ENCODE data around the gene KRTAP19-7. TPM values are rescaled to one million over a fixed set of nuclear protein-coding genes. Genes with fewer than 3 reads are reported as not detected.

KRTAP19-7 gene
- total RNA-seq, 2 experiments from 2014 or later: not detected

DNA sequence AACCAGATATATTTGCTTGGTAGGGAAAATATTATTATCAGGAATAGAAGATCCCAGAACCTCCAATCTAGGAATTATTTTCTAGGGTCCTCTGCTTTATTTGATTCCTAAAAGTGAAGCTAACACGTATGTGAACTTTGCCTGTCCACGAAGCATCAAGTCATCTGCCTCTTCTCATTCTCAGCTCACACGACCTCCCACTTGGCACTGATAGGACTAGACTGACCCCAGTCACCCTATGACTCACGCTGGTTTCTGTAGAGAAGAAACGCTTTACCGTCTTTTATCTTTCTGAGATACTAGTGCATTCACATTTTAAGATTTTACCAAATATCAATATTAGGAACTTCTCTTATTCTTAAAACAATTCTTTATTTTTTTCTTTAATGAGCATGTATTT is 2.0 kb upstream of the KRTAP19-7 start:
- intact Hi-C loops (cut with micrococcal nuclease; ENCODE audit: unreplicated experiment): no loop called here
- ChIA-PET POLR2A (no interaction called here), CTCF (ENCODE audit: unreplicated experiment) (no interaction called here)
- no peak for DNase-seq (ENCODE audit: low spot score)
- no peaks in the 10 kb centered on the region for H3K4me1 ChIP-seq (ENCODE audit: insufficient read depth, low read length, poor library complexity, severe bottlenecking)
- H3K9me3 ChIP-seq (ENCODE audit: low read length): no peaks in the 10 kb centered on the region
- no peaks in the 10 kb centered on the region for H4K20me1 ChIP-seq (ENCODE audit: insufficient read depth, low read length)
- H3K79me2 ChIP-seq (ENCODE audit: insufficient read depth, low read depth, low read length): no peaks in the 10 kb centered on the region
- no peaks in the 10 kb centered on the region for H3K9me2 ChIP-seq (ENCODE audit: insufficient read depth, low read length)
- H3K4me3 ChIP-seq (ENCODE audit: low read depth, low read length, poor library complexity, severe bottlenecking): no peak overlapping the region
- H2AFZ ChIP-seq (ENCODE audit: low read length): no peak overlapping the region
- BruUV-seq (replicated peaks): no TSS peak
- TF ChIP-seq, protein P1, sequence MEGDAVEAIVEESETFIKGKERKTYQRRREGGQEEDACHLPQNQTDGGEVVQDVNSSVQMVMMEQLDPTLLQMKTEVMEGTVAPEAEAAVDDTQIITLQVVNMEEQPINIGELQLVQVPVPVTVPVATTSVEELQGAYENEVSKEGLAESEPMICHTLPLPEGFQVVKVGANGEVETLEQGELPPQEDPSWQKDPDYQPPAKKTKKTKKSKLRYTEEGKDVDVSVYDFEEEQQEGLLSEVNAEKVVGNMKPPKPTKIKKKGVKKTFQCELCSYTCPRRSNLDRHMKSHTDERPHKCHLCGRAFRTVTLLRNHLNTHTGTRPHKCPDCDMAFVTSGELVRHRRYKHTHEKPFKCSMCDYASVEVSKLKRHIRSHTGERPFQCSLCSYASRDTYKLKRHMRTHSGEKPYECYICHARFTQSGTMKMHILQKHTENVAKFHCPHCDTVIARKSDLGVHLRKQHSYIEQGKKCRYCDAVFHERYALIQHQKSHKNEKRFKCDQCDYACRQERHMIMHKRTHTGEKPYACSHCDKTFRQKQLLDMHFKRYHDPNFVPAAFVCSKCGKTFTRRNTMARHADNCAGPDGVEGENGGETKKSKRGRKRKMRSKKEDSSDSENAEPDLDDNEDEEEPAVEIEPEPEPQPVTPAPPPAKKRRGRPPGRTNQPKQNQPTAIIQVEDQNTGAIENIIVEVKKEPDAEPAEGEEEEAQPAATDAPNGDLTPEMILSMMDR (conservative IDR thresholded peaks at IDR 0.05; ENCODE audit: low read length): no peak
- TF ChIP-seq EZH2phosphoT487 (IDR thresholded peaks at IDR 0.05; ENCODE audit: borderline replicate concordance, low read depth, low read length): no peak
- no peaks in the 10 kb centered on the region for H3K36me3 ChIP-seq (ENCODE audit: insufficient read depth, low read length)
- no peak overlapping the region for H3K27ac ChIP-seq (ENCODE audit: low read depth, low read length, poor library complexity, severe bottlenecking)
- no peak overlapping the region for H3K4me2 ChIP-seq (ENCODE audit: low read length)

DNA sequence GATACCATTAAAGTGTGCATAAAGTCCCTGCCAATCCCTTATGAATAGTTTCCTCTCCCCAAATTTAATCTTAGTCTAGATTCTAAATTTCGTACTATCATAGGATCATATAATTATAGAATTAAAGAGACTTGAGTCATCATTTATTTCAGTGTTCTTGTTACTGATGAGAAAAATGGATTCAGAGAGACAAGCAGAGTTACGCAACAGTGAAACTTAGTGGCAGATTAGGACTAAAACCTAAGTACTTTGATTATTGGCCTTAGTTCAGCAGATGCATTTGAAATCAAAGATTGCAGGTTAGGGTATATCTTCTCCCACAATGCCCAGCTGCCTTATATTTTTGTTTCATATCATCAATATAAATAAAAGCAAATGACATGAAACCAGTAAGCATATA is 843 bp upstream of the KRTAP19-7 start:
- ChIA-PET POLR2A (no interaction called here), CTCF (ENCODE audit: unreplicated experiment) (no interaction called here)
- Histone ChIP-seq H3K4me2 (ENCODE audit: low read length) (no peak overlapping the region), H3K36me3 (ENCODE audit: insufficient read depth, low read length) (no peaks in the 10 kb centered on the region), H3K4me3 (ENCODE audit: low read depth, low read length, poor library complexity, severe bottlenecking) (no peak overlapping the region), H3K27ac (ENCODE audit: low read depth, low read length, poor library complexity, severe bottlenecking) (no peak overlapping the region), H2AFZ (ENCODE audit: low read length) (no peak overlapping the region), H3K9me2 (ENCODE audit: insufficient read depth, low read length) (no peaks in the 10 kb centered on the region), H3K79me2 (ENCODE audit: insufficient read depth, low read depth, low read length) (no peaks in the 10 kb centered on the region), H3K4me1 (ENCODE audit: insufficient read depth, low read length, poor library complexity, severe bottlenecking) (no peaks in the 10 kb centered on the region), H4K20me1 (ENCODE audit: insufficient read depth, low read length) (no peaks in the 10 kb centered on the region), H3K9me3 (ENCODE audit: low read length) (no peaks in the 10 kb centered on the region)
- intact Hi-C loops (cut with micrococcal nuclease; ENCODE audit: unreplicated experiment): no loop called here
- TF ChIP-seq, protein P1 (conservative IDR thresholded peaks at IDR 0.05; ENCODE audit: low read length): no peak
- no peak for TF ChIP-seq EZH2phosphoT487 (IDR thresholded peaks at IDR 0.05; ENCODE audit: borderline replicate concordance, low read depth, low read length)
- no TSS peak for BruUV-seq (replicated peaks)
- no peak for DNase-seq (ENCODE audit: low spot score)

DNA sequence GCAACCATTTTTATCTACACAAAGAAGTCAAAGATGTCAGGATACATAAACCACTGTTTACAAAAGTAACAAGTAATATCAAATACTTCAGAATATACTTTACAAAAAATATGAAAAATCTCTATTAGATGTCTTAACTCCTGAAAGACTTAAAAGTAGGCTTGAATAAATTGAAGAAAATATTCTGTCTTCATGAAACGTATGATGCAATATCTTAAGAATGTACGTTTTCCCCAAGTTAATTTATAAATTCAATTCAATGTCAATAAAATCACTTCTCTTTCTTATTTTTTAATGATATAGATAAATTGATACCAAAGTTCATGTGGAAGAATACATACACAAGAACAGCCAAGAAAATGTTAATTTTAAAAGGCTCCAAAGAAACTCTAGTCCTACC is 6.0 kb downstream of the KRTAP19-7 start:
- CTCF ChIA-PET (ENCODE audit: unreplicated experiment): no interaction called here
- H3K27ac ChIP-seq (ENCODE audit: low read depth, low read length, poor library complexity, severe bottlenecking): no peak overlapping the region
- intact Hi-C loops (cut with micrococcal nuclease; ENCODE audit: unreplicated experiment): no loop called here
- H3K36me3 ChIP-seq (ENCODE audit: insufficient read depth, low read length): no peaks in the 10 kb centered on the region
- H3K4me1 ChIP-seq (ENCODE audit: insufficient read depth, low read length, poor library complexity, severe bottlenecking): no peaks in the 10 kb centered on the region
- H3K4me3 ChIP-seq (ENCODE audit: low read depth, low read length, poor library complexity, severe bottlenecking): no peak overlapping the region
- no peak overlapping the region for H2AFZ ChIP-seq (ENCODE audit: low read length)
- BruUV-seq (replicated peaks): no TSS peak
- POLR2A ChIA-PET: no interaction called here
- no peak for DNase-seq (ENCODE audit: low spot score)
- no peaks in the 10 kb centered on the region for H4K20me1 ChIP-seq (ENCODE audit: insufficient read depth, low read length)
- no peaks in the 10 kb centered on the region for H3K9me2 ChIP-seq (ENCODE audit: insufficient read depth, low read length)
- no peak overlapping the region for H3K4me2 ChIP-seq (ENCODE audit: low read length)
- no peaks in the 10 kb centered on the region for H3K79me2 ChIP-seq (ENCODE audit: insufficient read depth, low read depth, low read length)
- 0 out of 2 replicates have a peak, but pooled peaks cover 4% of the 10 kb centered on the region for H3K9me3 ChIP-seq (ENCODE audit: low read length)
- TF ChIP-seq, protein P1 (conservative IDR thresholded peaks at IDR 0.05; ENCODE audit: low read length): no peak
- no peak for TF ChIP-seq EZH2phosphoT487 (IDR thresholded peaks at IDR 0.05; ENCODE audit: borderline replicate concordance, low read depth, low read length)
